ENCODE data around the gene ERBIN.

DNA sequence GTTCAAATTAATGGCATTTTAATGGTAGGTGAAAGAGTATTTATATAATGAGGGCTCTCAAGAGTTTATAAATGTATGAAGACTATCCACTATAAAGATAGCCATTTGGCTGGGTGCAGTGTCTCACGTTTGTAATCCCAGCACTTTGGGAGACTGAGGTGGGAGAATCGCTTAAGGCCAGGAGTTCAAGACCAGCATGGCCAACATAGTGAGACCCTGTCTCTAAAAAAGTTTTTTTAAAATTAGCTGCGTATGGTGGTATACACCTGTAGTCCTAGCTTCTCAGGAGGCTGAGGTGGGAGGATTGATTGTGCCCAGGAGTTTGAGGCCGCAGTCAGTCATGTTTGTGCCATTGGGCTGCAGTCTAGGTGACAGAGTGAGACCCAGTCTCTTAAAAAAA is 61.6 kb downstream of the ERBIN start:
- TF ChIP-seq CTCF (IDR thresholded peaks at IDR 0.05): no peak
- TF ChIP-seq POLR2A (IDR thresholded peaks at IDR 0.05): no peak
